GM19099 (cell line): ENCODE measurements around the gene STARD3.

ENCODE experiments used
- POLR2A ChIP-seq: IDR thresholded peaks from 3 replicates; pipeline ENCODE4 v1.6.1; 2011; ENCODE audit warnings: low read depth; ENCODE audit not compliant: insufficient read length; ENCODE audit errors: extremely low read depth

STARD3 gene

DNA sequence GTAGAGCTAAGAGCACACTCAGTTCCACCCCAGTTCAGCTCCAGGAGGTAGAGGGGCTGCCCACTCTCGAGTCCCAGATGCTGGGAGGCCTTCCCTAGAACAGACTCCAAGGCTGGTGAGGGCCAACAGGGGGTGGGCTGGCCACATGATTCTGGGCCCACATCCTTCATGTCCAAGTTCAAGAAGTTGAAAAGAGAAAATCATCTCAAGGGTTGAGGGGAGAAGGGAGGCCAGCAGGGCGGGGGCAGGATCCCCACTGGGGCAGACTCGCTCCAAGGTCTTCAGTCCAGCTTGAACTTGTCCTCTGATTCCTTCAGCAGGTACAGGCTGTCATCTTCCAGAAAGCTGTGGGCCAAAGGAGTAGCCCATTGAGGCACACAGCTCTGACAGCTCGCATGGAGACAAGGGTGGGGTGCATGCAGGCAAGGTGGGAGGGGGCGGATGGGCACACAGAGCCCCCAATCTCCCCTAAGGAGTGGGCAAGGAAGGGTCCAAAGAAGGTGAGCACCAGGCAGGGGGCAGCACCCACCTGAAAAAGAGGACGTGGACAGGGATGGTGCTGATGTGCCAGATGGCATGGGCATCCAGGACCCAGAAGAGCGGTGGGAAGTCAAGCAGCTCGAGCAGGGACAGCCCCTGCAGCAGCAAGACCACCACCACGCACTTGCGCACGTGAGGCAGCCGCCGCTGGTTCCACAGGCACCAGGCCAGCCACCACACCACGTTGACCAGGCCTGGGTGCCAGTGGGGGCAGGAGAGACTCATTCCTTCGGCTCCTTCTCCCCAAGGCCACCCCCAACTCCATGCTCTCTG, 35.8 kb downstream of the STARD3 start:
- no peak for TF ChIP-seq POLR2A

DNA sequence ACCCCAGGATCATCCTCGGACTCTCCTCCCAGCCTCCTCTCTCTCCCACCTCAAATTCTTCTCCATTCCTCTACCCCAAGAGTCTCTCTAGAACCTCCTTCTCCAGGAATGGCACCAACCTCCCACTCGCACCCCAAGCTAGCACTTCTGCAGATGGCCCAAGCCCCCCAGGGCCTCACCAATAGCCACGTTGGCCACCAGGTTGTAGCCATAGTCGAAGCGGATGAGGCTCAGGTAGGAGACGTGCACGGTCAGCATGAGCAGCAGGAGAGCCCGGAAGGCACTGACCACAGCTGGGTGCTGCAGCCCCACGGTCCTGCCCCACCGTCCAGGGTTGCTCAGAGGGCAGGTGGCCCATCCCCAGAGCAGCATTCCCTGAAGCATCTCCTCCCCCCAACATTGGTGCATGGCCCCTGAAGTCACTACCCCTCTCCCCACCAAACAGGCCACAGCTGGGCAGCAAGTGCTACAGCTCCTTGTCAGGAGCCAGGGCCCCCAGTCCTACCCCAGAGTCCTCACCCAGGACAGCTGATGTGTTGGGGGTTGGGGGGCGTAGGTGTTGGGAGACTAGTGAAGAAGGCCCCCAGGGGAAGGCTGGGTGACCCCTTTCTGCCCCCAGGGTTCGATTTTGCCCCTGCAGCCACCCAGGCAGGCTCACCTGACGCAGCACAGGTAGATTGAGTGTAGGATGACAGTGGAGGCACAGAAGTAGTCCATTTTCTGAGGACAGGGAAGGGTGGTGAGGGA, 36.6 kb downstream of the STARD3 start:
- TF ChIP-seq POLR2A, result no peak

- no peak for TF ChIP-seq POLR2A
These were observed 37.2 kb downstream of the STARD3 start for GRCh38 chr17:39674179-39674578.

GRCh38 chr17:39674702-39675389, 37.9 kb downstream of the STARD3 start:
- peak; percentile 38 for TF ChIP-seq POLR2A

GRCh38 chr17:39675390-39676082, 38.6 kb downstream of the STARD3 start:
- TF ChIP-seq POLR2A, result no peak

GRCh38 chr17:39676198-39676819, 39.4 kb downstream of the STARD3 start:
- peak; percentile 16 for TF ChIP-seq POLR2A

GRCh38 chr17:39677072-39677471, 40.1 kb downstream of the STARD3 start:
- TF ChIP-seq POLR2A, result no peak

GRCh38 chr17:39677542-39678339, 40.8 kb downstream of the STARD3 start:
- no peak for TF ChIP-seq POLR2A

DNA sequence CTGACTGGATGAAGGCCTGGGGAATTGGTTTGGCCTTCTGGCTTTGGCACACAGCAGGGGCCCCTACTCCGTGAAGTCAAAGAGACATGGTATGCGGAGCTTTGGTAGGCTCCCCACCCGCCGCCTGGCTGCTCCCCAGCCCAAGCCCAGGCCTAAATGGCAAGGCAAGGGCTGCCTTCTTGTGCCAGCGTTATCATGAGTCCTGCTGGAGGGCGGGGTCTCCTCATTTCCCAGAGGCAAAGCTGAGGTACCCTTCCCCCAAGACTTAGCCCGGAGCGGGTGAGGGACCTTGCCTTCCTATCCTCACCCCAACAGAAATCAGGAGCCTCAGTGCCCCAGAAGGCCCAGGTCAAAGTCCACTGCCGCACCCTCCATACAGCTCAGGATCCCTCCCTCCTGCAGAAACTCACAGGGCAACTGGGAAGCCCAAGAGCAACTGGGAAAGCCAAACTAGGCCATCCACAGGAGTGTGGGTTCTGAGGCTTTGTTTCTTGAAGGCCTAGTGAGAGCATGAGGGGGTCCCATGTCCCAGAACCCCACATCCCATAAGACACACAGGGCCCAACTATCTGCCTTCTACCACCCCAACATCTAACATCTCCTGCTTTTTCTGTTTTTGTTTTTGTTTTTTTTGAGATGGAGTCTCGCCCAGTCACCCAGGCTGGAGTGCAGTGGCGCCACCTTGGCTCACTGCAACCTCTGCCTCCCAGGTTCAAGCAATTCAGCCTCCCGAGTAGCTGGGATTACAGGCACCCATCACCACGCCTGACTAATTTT, 41.6 kb downstream of the STARD3 start:
- no peak for TF ChIP-seq POLR2A

DNA sequence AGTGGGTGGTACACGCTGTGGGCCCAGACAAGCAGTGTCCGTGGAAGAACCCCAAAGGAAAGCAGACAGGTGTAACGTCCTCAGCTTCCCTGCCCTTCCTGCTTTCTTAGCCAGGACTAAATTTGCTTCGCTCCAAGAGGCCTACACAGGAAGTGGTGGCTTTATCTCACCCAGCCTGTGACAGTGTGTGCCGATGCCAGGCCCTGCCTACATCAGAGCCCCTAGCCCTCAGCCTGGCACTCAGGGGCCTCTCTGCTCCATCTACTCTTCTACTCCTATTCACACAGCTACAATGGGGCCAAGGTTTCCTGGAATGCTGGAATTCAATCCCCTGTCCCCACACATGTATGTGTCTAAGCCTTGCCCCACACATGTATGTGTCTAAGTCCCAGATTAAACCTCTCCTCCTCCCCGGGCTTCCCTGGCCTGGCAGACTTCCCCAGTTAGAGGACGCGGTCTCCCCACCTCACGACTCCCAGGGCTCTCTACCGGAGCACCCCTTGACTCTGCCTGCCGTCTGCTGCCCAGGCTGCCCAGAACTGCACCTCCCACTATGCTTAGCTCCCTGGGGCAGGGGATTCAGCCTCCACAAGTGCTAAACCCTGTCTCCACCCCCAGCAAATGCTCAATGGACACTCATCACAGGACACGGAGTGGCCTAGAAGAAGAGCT, 42.7 kb downstream of the STARD3 start:
- TF ChIP-seq POLR2A, result no peak

GRCh38 chr17:39683295-39683939, 46.5 kb downstream of the STARD3 start:
- no peak for TF ChIP-seq POLR2A
